ENCODE results near the gene PLBD2. TPM values are rescaled to one million over a fixed set of nuclear protein-coding genes. Genes with fewer than 3 reads are reported as not detected.

PLBD2 gene
- total RNA-seq, 1 experiment from 2014 or later = 12.6 TPM

GRCh38 chr12:113393749-113394148, 35.4 kb downstream of the PLBD2 start:
- DNase-seq (ENCODE audit: low spot score) = no peak

GRCh38 chr12:113395119-113395518, 36.7 kb downstream of the PLBD2 start:
- no peak for DNase-seq (ENCODE audit: low spot score)

GRCh38 chr12:113396200-113396599, 37.8 kb downstream of the PLBD2 start:
- no peak for DNase-seq (ENCODE audit: low spot score)

- DNase-seq (ENCODE audit: low spot score) = no peak
Measured at GRCh38 chr12:113396828-113397496, 38.6 kb downstream of the PLBD2 start.

- DNase-seq (ENCODE audit: low spot score) = no peak
Measured at GRCh38 chr12:113397497-113398197, 39.3 kb downstream of the PLBD2 start.

- no peak for DNase-seq (ENCODE audit: low spot score)
Measured at GRCh38 chr12:113398346-113399290, 40.2 kb downstream of the PLBD2 start.

- DNase-seq (ENCODE audit: low spot score) = no peak
Measured at GRCh38 chr12:113399490-113399889, 41.1 kb downstream of the PLBD2 start.

- DNase-seq (ENCODE audit: low spot score) = no peak
Measured at GRCh38 chr12:113400362-113400761, 42.0 kb downstream of the PLBD2 start.

GRCh38 chr12:113401066-113402000, 42.9 kb downstream of the PLBD2 start:
- DNase-seq (ENCODE audit: low spot score) = no peak

- no peak for DNase-seq (ENCODE audit: low spot score)
Measured at GRCh38 chr12:113402586-113403260, 44.3 kb downstream of the PLBD2 start.

GRCh38 chr12:113403435-113404415, 45.3 kb downstream of the PLBD2 start, which contains the start of gene SDS:
SDS (minus strand) TSS chr12:113403887; CDS start chr12:113399708, 4,179 bp downstream.
- DNase-seq (ENCODE audit: low spot score) = peak; percentile 14

- no peak for DNase-seq (ENCODE audit: low spot score)
Measured at GRCh38 chr12:113405694-113406093, 47.3 kb downstream of the PLBD2 start.

- DNase-seq (ENCODE audit: low spot score) = peak; percentile 14
Measured at GRCh38 chr12:113407931-113408600, 49.7 kb downstream of the PLBD2 start.

- no peak for DNase-seq (ENCODE audit: low spot score)
Measured at GRCh38 chr12:113408756-113409298, 50.4 kb downstream of the PLBD2 start.

GRCh38 chr12:113409462-113410124, 51.2 kb downstream of the PLBD2 start:
- DNase-seq (ENCODE audit: low spot score) = no peak

- DNase-seq (ENCODE audit: low spot score) = peak; percentile 30
Measured at GRCh38 chr12:113413488-113413939, 55.1 kb downstream of the PLBD2 start.

- DNase-seq (ENCODE audit: low spot score) = no peak
Measured at GRCh38 chr12:113414519-113415038, 56.2 kb downstream of the PLBD2 start.
